HepG2 (cell line): ENCODE measurements around the gene SLC4A11. TPM values are rescaled to one million over a fixed set of nuclear protein-coding genes. Genes with fewer than 3 reads are reported as not detected.

Source experiments
- CBX2 ChIP-seq, 2 experiments: fragments of 200-600 bp in 1 of 2; sonication (generic); formaldehyde crosslinking in 1 of 2; IDR thresholded peaks; 2 replicates each; pipeline versions ENCODE4 v1.7.0 to v1.8.1; 2018 to 2022; ENCODE audit warnings: low read depth in 2 of 2, low read length in 1 of 2, mild to moderate bottlenecking in 1 of 2, missing genetic modification reagents in 1 of 2
- CEBPG ChIP-seq: IDR thresholded peaks from 2 replicates; pipeline ENCODE4 v1.6.1; 2016
- DPF2 ChIP-seq: sonication (generic); formaldehyde crosslinking; IDR thresholded peaks from 2 replicates; pipeline ENCODE4 v1.4.0; 2020; ENCODE audit warnings: mild to moderate bottlenecking, low read depth, missing genetic modification reagents, borderline replicate concordance
- E2F1 ChIP-seq: sonication (generic); formaldehyde crosslinking; IDR thresholded peaks from 2 replicates; pipeline ENCODE4 v1.5.0; 2020; ENCODE audit warnings: missing genetic modification reagents
- EHMT2 ChIP-seq: fragments of 200-600 bp; sonication (generic); IDR thresholded peaks from 2 replicates; pipeline ENCODE4 v1.7.0; 2017; ENCODE audit warnings: antibody characterized with exemption, low read depth, low read length, borderline replicate concordance
- FOXM1 ChIP-seq: sonication (generic); formaldehyde crosslinking; IDR thresholded peaks from 2 replicates; pipeline ENCODE4 v1.5.0; 2020; ENCODE audit warnings: missing genetic modification reagents
- GTF2F1 ChIP-seq: fragments of 150-350 bp; IDR thresholded peaks from 2 replicates; pipeline ENCODE4 v1.6.1; 2014; ENCODE audit warnings: low read length
- HMG20A ChIP-seq: IDR thresholded peaks from 2 replicates; pipeline ENCODE4 v1.6.1; 2016; ENCODE audit warnings: borderline replicate concordance
- MAF1 ChIP-seq: sonication (generic); formaldehyde crosslinking; IDR thresholded peaks from 2 replicates; pipeline ENCODE4 v1.5.0; 2020; ENCODE audit warnings: missing genetic modification reagents, borderline replicate concordance
- MAFF ChIP-seq: IDR thresholded peaks from 2 replicates; pipeline ENCODE4 v1.6.1; 2011; ENCODE audit warnings: low read depth, low read length, improper control_type of control experiment
- NFE2 ChIP-seq: sonication (generic); formaldehyde crosslinking; IDR thresholded peaks from 2 replicates; pipeline ENCODE4 v1.4.0; 2020; ENCODE audit warnings: missing genetic modification reagents
- NKX3-1 ChIP-seq: sonication (generic); formaldehyde crosslinking; IDR thresholded peaks from 2 replicates; pipeline ENCODE4 v1.5.0; 2020; ENCODE audit warnings: missing genetic modification reagents
- PLSCR1 ChIP-seq: sonication (generic); formaldehyde crosslinking; IDR thresholded peaks from 2 replicates; pipeline ENCODE4 v1.5.0; 2020; ENCODE audit warnings: missing genetic modification reagents, mild to moderate bottlenecking, borderline replicate concordance
- PRMT3 ChIP-seq: sonication (generic); formaldehyde crosslinking; IDR thresholded peaks from 2 replicates; pipeline ENCODE4 v1.8.1; 2022; ENCODE audit warnings: low read depth, mild to moderate bottlenecking, moderate library complexity, missing genetic modification reagents, borderline replicate concordance
- RFXAP ChIP-seq: sonication (generic); formaldehyde crosslinking; IDR thresholded peaks from 2 replicates; pipeline ENCODE4 v1.4.0; 2020; ENCODE audit warnings: missing genetic modification reagents, borderline replicate concordance
- SALL2 ChIP-seq: sonication (generic); formaldehyde crosslinking; IDR thresholded peaks from 2 replicates; pipeline ENCODE4 v1.8.1; 2023; ENCODE audit warnings: mild to moderate bottlenecking, missing genetic modification reagents, inconsistent platforms
- SAP130 ChIP-seq: IDR thresholded peaks from 2 replicates; pipeline ENCODE4 v1.6.1; 2016; ENCODE audit warnings: low read depth
- TCF12 ChIP-seq, 2 experiments: fragments of 450-650 bp in 1 of 2; sonication (generic) in 1 of 2; formaldehyde crosslinking in 1 of 2; IDR thresholded peaks; 2 replicates each; pipeline versions ENCODE4 v1.6.1 to v1.8.0; 2017 to 2022; ENCODE audit warnings: antibody characterized with exemption in 1 of 2, mild to moderate bottlenecking in 1 of 2, missing genetic modification reagents in 1 of 2, moderate library complexity in 1 of 2
- ZBTB4 ChIP-seq: sonication (generic); formaldehyde crosslinking; IDR thresholded peaks from 2 replicates; pipeline ENCODE4 v1.4.0; 2020; ENCODE audit warnings: missing genetic modification reagents, mild to moderate bottlenecking, borderline replicate concordance
- ZKSCAN1 ChIP-seq: fragments of 150-350 bp; IDR thresholded peaks from 2 replicates; pipeline ENCODE4 v1.6.1; 2014; ENCODE audit warnings: low read length
- ZNF101 ChIP-seq: sonication (generic); formaldehyde crosslinking; IDR thresholded peaks from 2 replicates; pipeline ENCODE4 v1.4.0; 2020; ENCODE audit warnings: mild to moderate bottlenecking, low read depth, missing genetic modification reagents, borderline replicate concordance
- ZNF124 ChIP-seq: sonication (generic); formaldehyde crosslinking; IDR thresholded peaks from 2 replicates; pipeline ENCODE4 v1.4.0; 2020; ENCODE audit warnings: missing genetic modification reagents
- ZNF383 ChIP-seq: sonication (generic); formaldehyde crosslinking; IDR thresholded peaks from 2 replicates; pipeline ENCODE4 v1.4.0; 2020; ENCODE audit warnings: missing genetic modification reagents, mild to moderate bottlenecking, borderline replicate concordance
- ZNF547 ChIP-seq: sonication (generic); formaldehyde crosslinking; IDR thresholded peaks from 2 replicates; pipeline ENCODE4 v1.5.1; 2020; ENCODE audit warnings: mild to moderate bottlenecking, missing genetic modification reagents
- ZNF605 ChIP-seq: sonication (generic); formaldehyde crosslinking; IDR thresholded peaks from 2 replicates; pipeline ENCODE4 v1.8.0; 2022; ENCODE audit warnings: mild to moderate bottlenecking, missing genetic modification reagents
- ZNF879 ChIP-seq: sonication (generic); formaldehyde crosslinking; IDR thresholded peaks from 2 replicates; pipeline ENCODE4 v1.8.1; 2023; ENCODE audit warnings: missing genetic modification reagents
- polyA plus RNA-seq, 8 experiments: library from polyadenylated mRNA; depleted of rRNA in 3 of 8; stranded (reverse) in 7 of 8; unstranded in 1 of 8; fragments of >200 nt; fragmentation: Illumina TruSeq in 4 of 8; extraction: Trizol in 4 of 8; gene quantifications; 2 replicates each; pipeline versions ENCODE4 v1.2.1 to v1.2.3, GENCODE V29; 2011 to 2016; ENCODE audit warnings: low read depth in 4 of 8, missing spikeins in 1 of 8, mixed read lengths in 1 of 8; ENCODE audit not compliant: insufficient read depth in 1 of 8
- total RNA-seq, 5 experiments: library from RNA; depleted of rRNA; stranded (reverse); fragments of >200 nt; fragmentation: Illumina TruSeq; extraction: Trizol; gene quantifications; 2 replicates each; pipeline ENCODE4 v1.2.3, GENCODE V29; 2016; ENCODE audit warnings: low read depth in 1 of 5

Gene SLC4A11
- total and polyA plus RNA-seq, 2 of the 13 experiments (the other 11 are each of a cell fraction or from before 2014, with no cell fraction given), result 3.9 to 27.0 TPM

- peak; percentile 17; the same call in 1 of the 2 replicates for TF ChIP-seq E2F1
- no peak for TF ChIP-seq RFXAP (CRISPR knock-in tag)
- TF ChIP-seq TCF12 (IDR thresholded peaks at IDR 0.05), result no peak
- TF ChIP-seq TCF12 (CRISPR knock-in tag; IDR thresholded peaks at IDR 0.05), result peak; percentile 87; the same call in 1 of the 2 replicates
- TF ChIP-seq ZNF124, result no peak
- no peak for TF ChIP-seq GTF2F1
- TF ChIP-seq MAF1 (CRISPR knock-in tag), result peak; percentile 16; the same call in 1 of the 2 replicates
- no peak for TF ChIP-seq MAFF
- TF ChIP-seq SAP130 (CRISPR knock-in tag), result peak; percentile 44
- 0 out of 2 replicates have a peak, but pooled peaks have one; percentile 34 for TF ChIP-seq ZNF605 (CRISPR knock-in tag)
- 0 out of 2 replicates have a peak, but pooled peaks have one; percentile 45 for TF ChIP-seq NKX3-1 (CRISPR knock-in tag)
- no peak for TF ChIP-seq CBX2 (IDR thresholded peaks at IDR 0.05; ENCODE audit: low read depth, low read length)
- no peak for TF ChIP-seq CBX2 (CRISPR knock-in tag; IDR thresholded peaks at IDR 0.05; ENCODE audit: low read depth)
- no peak for TF ChIP-seq DPF2
- TF ChIP-seq ZNF547 (CRISPR knock-in tag), result no peak
- TF ChIP-seq ZKSCAN1, result no peak
- TF ChIP-seq ZNF383 (CRISPR knock-in tag), result no peak
- no peak for TF ChIP-seq EHMT2
- TF ChIP-seq CEBPG (CRISPR knock-in tag), result no peak
- no peak for TF ChIP-seq HMG20A
- TF ChIP-seq PLSCR1 (CRISPR knock-in tag), result no peak
- no peak for TF ChIP-seq FOXM1 (CRISPR knock-in tag)
- peak; percentile 56; the same call in 1 of the 2 replicates for TF ChIP-seq ZNF879 (CRISPR knock-in tag)
- no peak for TF ChIP-seq NFE2 (CRISPR knock-in tag)
- no peak for TF ChIP-seq PRMT3 (CRISPR knock-in tag)
- no peak for TF ChIP-seq ZBTB4 (CRISPR knock-in tag)
- no peak for TF ChIP-seq SALL2 (CRISPR knock-in tag)
- no peak for TF ChIP-seq ZNF101 (CRISPR knock-in tag)
Measured at GRCh38 chr20:3238616-3239025, 369 bp downstream of the SLC4A11 start (continued).
